GM12864 (cell line): ENCODE measurements around the gene CSNK1A1.

ENCODE experiments used
- DNase-seq: peaks from one replicate; pipeline ENCODE4 v3.0.0-alpha.2; 2011; ENCODE audit warnings: low read depth
- H3K4me3 ChIP-seq: 2 replicates; pipeline ENCODE4 v1.5.1; 2011; ENCODE audit warnings: mild to moderate bottlenecking, low read depth, low read length, control low read depth
- CTCF ChIP-seq: IDR thresholded peaks from 2 replicates; pipeline ENCODE4 v1.5.1; 2011; ENCODE audit warnings: low read depth, mild to moderate bottlenecking, moderate library complexity, low read length, control low read depth, inconsistent platforms; ENCODE audit errors: missing control alignments

The CSNK1A1 gene

GRCh38 chr5:149594206-149594895, 43.1 kb upstream of the CSNK1A1 start:
- no peak overlapping the region for H3K4me3 ChIP-seq
- TF ChIP-seq CTCF: no peak
- DNase-seq: no peak

GRCh38 chr5:149593370-149593769, 42.1 kb upstream of the CSNK1A1 start:
- H3K4me3 ChIP-seq: no peak overlapping the region
- TF ChIP-seq CTCF: no peak
- DNase-seq: no peak

GRCh38 chr5:149588936-149589335, 37.7 kb upstream of the CSNK1A1 start:
- no peak for DNase-seq
- H3K4me3 ChIP-seq: no peak overlapping the region
- no peak for TF ChIP-seq CTCF

- no peak for DNase-seq
These were observed 35.6 kb upstream of the CSNK1A1 start for GRCh38 chr5:149586708-149587318.

GRCh38 chr5:149585910-149586309, 34.7 kb upstream of the CSNK1A1 start:
- no peak for DNase-seq
- no peak for TF ChIP-seq CTCF
- H3K4me3 ChIP-seq: no peak overlapping the region

More at GRCh38 chr5:149586708-149587318, 35.6 kb upstream of the CSNK1A1 start:
- H3K4me3 ChIP-seq: no peak overlapping the region
- no peak for TF ChIP-seq CTCF

GRCh38 chr5:149584121-149584520, 32.9 kb upstream of the CSNK1A1 start:
- DNase-seq: no peak

More at GRCh38 chr5:149584121-149584520, 32.9 kb upstream of the CSNK1A1 start:
- no peak overlapping the region for H3K4me3 ChIP-seq
- no peak for TF ChIP-seq CTCF
